GM23338 (cell line): ENCODE measurements around the gene FILIP1. TPM values are rescaled to one million over a fixed set of nuclear protein-coding genes. Genes with fewer than 3 reads are reported as not detected.

Experiments
- ATAC-seq: fragments of 200-7000 bp; cut with Tn5 transposase; 3 replicates; pipeline ENCODE4 v1.9.1; 2020
- DNase-seq: peaks from one replicate; pipeline ENCODE4 v3.0.0-alpha.2; 2015; ENCODE audit warnings: low spot score
- H2AFZ ChIP-seq: fragments of 200-600 bp; sonication (generic); 2 replicates; pipeline ENCODE4 v1.8.0; 2016; ENCODE audit warnings: antibody characterized with exemption, mild to moderate bottlenecking, moderate library complexity
- H3F3A ChIP-seq: fragments of 200-600 bp; sonication (generic); replicated peaks from 2 replicates; pipeline ENCODE4 v1.8.0; 2017; ENCODE audit warnings: antibody characterized with exemption, mixed run types, low read depth
- H3K27ac ChIP-seq: fragments of 200-600 bp; sonication (generic); 2 replicates; pipeline ENCODE4 v1.6.1; 2016; ENCODE audit warnings: low read depth
- H3K27me3 ChIP-seq: fragments of 200-600 bp; sonication (generic); 2 replicates; pipeline ENCODE4 v1.8.0; 2016; ENCODE audit warnings: mild to moderate bottlenecking, mixed run types, moderate library complexity; ENCODE audit not compliant: insufficient read depth
- H3K36me3 ChIP-seq: fragments of 200-600 bp; sonication (generic); 2 replicates; pipeline ENCODE4 v1.8.0; 2016; ENCODE audit warnings: mild to moderate bottlenecking; ENCODE audit not compliant: insufficient read depth
- H3K4me1 ChIP-seq: fragments of 200-600 bp; sonication (generic); 2 replicates; pipeline ENCODE4 v1.8.0; 2016; ENCODE audit warnings: mild to moderate bottlenecking, moderate library complexity; ENCODE audit not compliant: insufficient read depth
- H3K4me2 ChIP-seq: fragments of 200-600 bp; sonication (generic); 2 replicates; pipeline ENCODE4 v1.7.1; 2017; ENCODE audit warnings: mixed run types
- H3K4me3 ChIP-seq: fragments of 200-600 bp; sonication (generic); 2 replicates; pipeline ENCODE4 v1.6.1; 2016; ENCODE audit warnings: mixed run types
- H3K79me2 ChIP-seq: fragments of 200-600 bp; sonication (generic); replicated peaks from 2 replicates; pipeline ENCODE4 v1.8.0; 2017; ENCODE audit warnings: mild to moderate bottlenecking; ENCODE audit not compliant: insufficient read depth
- H3K9me2 ChIP-seq: fragments of 200-600 bp; sonication (generic); 2 replicates; pipeline ENCODE4 v1.8.0; 2017; ENCODE audit not compliant: insufficient read depth
- H4K20me1 ChIP-seq: fragments of 200-600 bp; sonication (generic); replicated peaks from 2 replicates; pipeline ENCODE4 v1.8.0; 2017; ENCODE audit warnings: mild to moderate bottlenecking; ENCODE audit not compliant: insufficient read depth
- H3K27ac Mint-ChIP-seq: 2 replicates; pipeline ENCODE4 v1.8.0; 2020; ENCODE audit warnings: inconsistent platforms, mild to moderate bottlenecking, moderate library complexity, mixed read lengths
- H3K27me3 Mint-ChIP-seq: 3 replicates; pipeline ENCODE4 v1.8.0; 2022; ENCODE audit warnings: low read depth, mild to moderate bottlenecking, moderate library complexity, mixed read lengths, inconsistent platforms; ENCODE audit not compliant: insufficient read depth, poor library complexity
- H3K36me3 Mint-ChIP-seq: 3 replicates; pipeline ENCODE4 v1.8.0; 2021; ENCODE audit warnings: low read depth, mild to moderate bottlenecking, inconsistent platforms, moderate library complexity, mixed read lengths
- H3K4me1 Mint-ChIP-seq: 3 replicates; pipeline ENCODE4 v1.8.0; 2020; ENCODE audit warnings: mild to moderate bottlenecking, inconsistent platforms, mixed read lengths
- H3K4me3 Mint-ChIP-seq: 3 replicates; pipeline ENCODE4 v1.8.0; 2021; ENCODE audit warnings: moderate library complexity, mild to moderate bottlenecking, inconsistent platforms, mixed read lengths
- H3K9me3 Mint-ChIP-seq: 3 replicates; pipeline ENCODE4 v1.8.0; 2020; ENCODE audit warnings: moderate library complexity, mild to moderate bottlenecking, inconsistent platforms, mixed read lengths
- CREB1 ChIP-seq: fragments of 250-450 bp; sonication (Bioruptor Pico); IDR thresholded peaks from 2 replicates; pipeline ENCODE4 v1.5.0; 2020; ENCODE audit warnings: low read depth, mild to moderate bottlenecking, moderate library complexity
- CTCF ChIP-seq, 2 experiments: fragments of 200-600 bp in 1 of 2; sonication (generic) in 1 of 2; conservative IDR thresholded peaks; 2 replicates each; pipeline versions ENCODE4 v1.5.1 to v1.6.1; 2016 to 2017; ENCODE audit warnings: antibody characterized with exemption in 2 of 2, low read depth in 2 of 2, mild to moderate bottlenecking in 2 of 2, moderate library complexity in 1 of 2
- ETS1 ChIP-seq: IDR thresholded peaks from 2 replicates; pipeline ENCODE4 v1.6.1; 2016; ENCODE audit warnings: antibody characterized with exemption
- EZH2 ChIP-seq: fragments of 200-600 bp; sonication (generic); IDR thresholded peaks from one replicate; pipeline ENCODE4 v1.8.0; 2017; ENCODE audit warnings: antibody characterized with exemption, mild to moderate bottlenecking, low read depth; ENCODE audit not compliant: unreplicated experiment
- EZH2phosphoT487 ChIP-seq: fragments of 200-600 bp; sonication (generic); IDR thresholded peaks from one replicate; pipeline ENCODE4 v1.8.1; 2018; ENCODE audit warnings: antibody characterized with exemption; ENCODE audit not compliant: unreplicated experiment
- JUNB ChIP-seq: IDR thresholded peaks from one replicate; pipeline ENCODE4 v1.6.1; 2016; ENCODE audit warnings: antibody characterized with exemption; ENCODE audit not compliant: unreplicated experiment
- NANOG ChIP-seq: IDR thresholded peaks from 2 replicates; pipeline ENCODE4 v1.6.1; 2016; ENCODE audit warnings: antibody characterized with exemption, borderline replicate concordance
- POLR2AphosphoS5 ChIP-seq: IDR thresholded peaks from 2 replicates; pipeline ENCODE4 v1.6.1; 2016; ENCODE audit warnings: antibody characterized with exemption, low read depth
- STAT1 ChIP-seq: IDR thresholded peaks from one replicate; pipeline ENCODE4 v1.6.1; 2016; ENCODE audit warnings: antibody characterized with exemption; ENCODE audit not compliant: unreplicated experiment
- ZNF114 ChIP-seq: fragments of 250-450 bp; sonication (Bioruptor Pico); IDR thresholded peaks from 2 replicates; pipeline ENCODE4 v1.5.0; 2020; ENCODE audit warnings: mild to moderate bottlenecking, moderate library complexity
- ZNF331 ChIP-seq: fragments of 250-450 bp; sonication (Bioruptor Pico); IDR thresholded peaks from 2 replicates; pipeline ENCODE4 v1.5.0; 2020; ENCODE audit warnings: low read depth, mild to moderate bottlenecking, moderate library complexity
- polyA plus RNA-seq: library from polyadenylated mRNA; unstranded; fragments of >200 nt; fragmentation: Nextera tagmentation; extraction: Ambion mirVana; gene quantifications from 2 replicates; pipeline ENCODE4 v1.2.1, GENCODE V29; 2016
- total RNA-seq: library from RNA; depleted of rRNA; stranded (reverse); fragments of >200 nt; shearing (Covaris generic); gene quantifications from 2 replicates; pipeline ENCODE4 v1.2.3, GENCODE V29; 2014
- TF ChIP-seq, protein P1 (sequence below): IDR thresholded peaks from one replicate; pipeline ENCODE4 v1.6.1; 2018; ENCODE audit warnings: antibody characterized with exemption; ENCODE audit not compliant: unreplicated experiment
- TF ChIP-seq, protein P2 (sequence below): fragments of 250-450 bp; sonication (Bioruptor Pico); IDR thresholded peaks from 2 replicates; pipeline ENCODE4 v1.5.0; 2020; ENCODE audit warnings: mild to moderate bottlenecking, moderate library complexity

FILIP1 gene
- total and polyA plus RNA-seq, 2 experiments from 2014 or later, result 3.7 to 6.4 TPM

- DNase-seq, result no peak
- Mint-ChIP-seq H3K27ac (no peak overlapping the region), H3K4me3 (peak overlapping the region; percentile 11; the same call in 1 of the 3 replicates), H3K27me3 (peaks cover 6% of the 10 kb centered on the region), H3K9me3 (no peaks in the 10 kb centered on the region), H3K36me3 (no peaks in the 10 kb centered on the region), H3K4me1 (peaks cover 34% of the 10 kb centered on the region)
- Histone ChIP-seq H3K79me2 (no peaks in the 10 kb centered on the region), H3K27me3 (no peaks in the 10 kb centered on the region), H3K27ac (no peak overlapping the region), H3K36me3 (no peaks in the 10 kb centered on the region), H3K4me3 (no peak overlapping the region), H3K4me1 (peaks cover 23% of the 10 kb centered on the region), H2AFZ (no peak overlapping the region), H3K4me2 (no peak overlapping the region), H4K20me1 (no peaks in the 10 kb centered on the region), H3K9me2 (0 out of 2 replicates have a peak, but pooled peaks cover 2% of the 10 kb centered on the region), H3F3A (no peaks in the 10 kb centered on the region)
- TF ChIP-seq ZNF331 (CRISPR knock-in tag), result no peak
- TF ChIP-seq, protein P1, sequence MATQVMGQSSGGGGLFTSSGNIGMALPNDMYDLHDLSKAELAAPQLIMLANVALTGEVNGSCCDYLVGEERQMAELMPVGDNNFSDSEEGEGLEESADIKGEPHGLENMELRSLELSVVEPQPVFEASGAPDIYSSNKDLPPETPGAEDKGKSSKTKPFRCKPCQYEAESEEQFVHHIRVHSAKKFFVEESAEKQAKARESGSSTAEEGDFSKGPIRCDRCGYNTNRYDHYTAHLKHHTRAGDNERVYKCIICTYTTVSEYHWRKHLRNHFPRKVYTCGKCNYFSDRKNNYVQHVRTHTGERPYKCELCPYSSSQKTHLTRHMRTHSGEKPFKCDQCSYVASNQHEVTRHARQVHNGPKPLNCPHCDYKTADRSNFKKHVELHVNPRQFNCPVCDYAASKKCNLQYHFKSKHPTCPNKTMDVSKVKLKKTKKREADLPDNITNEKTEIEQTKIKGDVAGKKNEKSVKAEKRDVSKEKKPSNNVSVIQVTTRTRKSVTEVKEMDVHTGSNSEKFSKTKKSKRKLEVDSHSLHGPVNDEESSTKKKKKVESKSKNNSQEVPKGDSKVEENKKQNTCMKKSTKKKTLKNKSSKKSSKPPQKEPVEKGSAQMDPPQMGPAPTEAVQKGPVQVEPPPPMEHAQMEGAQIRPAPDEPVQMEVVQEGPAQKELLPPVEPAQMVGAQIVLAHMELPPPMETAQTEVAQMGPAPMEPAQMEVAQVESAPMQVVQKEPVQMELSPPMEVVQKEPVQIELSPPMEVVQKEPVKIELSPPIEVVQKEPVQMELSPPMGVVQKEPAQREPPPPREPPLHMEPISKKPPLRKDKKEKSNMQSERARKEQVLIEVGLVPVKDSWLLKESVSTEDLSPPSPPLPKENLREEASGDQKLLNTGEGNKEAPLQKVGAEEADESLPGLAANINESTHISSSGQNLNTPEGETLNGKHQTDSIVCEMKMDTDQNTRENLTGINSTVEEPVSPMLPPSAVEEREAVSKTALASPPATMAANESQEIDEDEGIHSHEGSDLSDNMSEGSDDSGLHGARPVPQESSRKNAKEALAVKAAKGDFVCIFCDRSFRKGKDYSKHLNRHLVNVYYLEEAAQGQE, result no peak
- no peak for TF ChIP-seq POLR2AphosphoS5
- TF ChIP-seq CTCF (conservative IDR thresholded peaks at IDR 0.05; ENCODE audit: low read depth in 2 of 2), result no peak
- TF ChIP-seq ETS1, result no peak
- TF ChIP-seq, protein P2, sequence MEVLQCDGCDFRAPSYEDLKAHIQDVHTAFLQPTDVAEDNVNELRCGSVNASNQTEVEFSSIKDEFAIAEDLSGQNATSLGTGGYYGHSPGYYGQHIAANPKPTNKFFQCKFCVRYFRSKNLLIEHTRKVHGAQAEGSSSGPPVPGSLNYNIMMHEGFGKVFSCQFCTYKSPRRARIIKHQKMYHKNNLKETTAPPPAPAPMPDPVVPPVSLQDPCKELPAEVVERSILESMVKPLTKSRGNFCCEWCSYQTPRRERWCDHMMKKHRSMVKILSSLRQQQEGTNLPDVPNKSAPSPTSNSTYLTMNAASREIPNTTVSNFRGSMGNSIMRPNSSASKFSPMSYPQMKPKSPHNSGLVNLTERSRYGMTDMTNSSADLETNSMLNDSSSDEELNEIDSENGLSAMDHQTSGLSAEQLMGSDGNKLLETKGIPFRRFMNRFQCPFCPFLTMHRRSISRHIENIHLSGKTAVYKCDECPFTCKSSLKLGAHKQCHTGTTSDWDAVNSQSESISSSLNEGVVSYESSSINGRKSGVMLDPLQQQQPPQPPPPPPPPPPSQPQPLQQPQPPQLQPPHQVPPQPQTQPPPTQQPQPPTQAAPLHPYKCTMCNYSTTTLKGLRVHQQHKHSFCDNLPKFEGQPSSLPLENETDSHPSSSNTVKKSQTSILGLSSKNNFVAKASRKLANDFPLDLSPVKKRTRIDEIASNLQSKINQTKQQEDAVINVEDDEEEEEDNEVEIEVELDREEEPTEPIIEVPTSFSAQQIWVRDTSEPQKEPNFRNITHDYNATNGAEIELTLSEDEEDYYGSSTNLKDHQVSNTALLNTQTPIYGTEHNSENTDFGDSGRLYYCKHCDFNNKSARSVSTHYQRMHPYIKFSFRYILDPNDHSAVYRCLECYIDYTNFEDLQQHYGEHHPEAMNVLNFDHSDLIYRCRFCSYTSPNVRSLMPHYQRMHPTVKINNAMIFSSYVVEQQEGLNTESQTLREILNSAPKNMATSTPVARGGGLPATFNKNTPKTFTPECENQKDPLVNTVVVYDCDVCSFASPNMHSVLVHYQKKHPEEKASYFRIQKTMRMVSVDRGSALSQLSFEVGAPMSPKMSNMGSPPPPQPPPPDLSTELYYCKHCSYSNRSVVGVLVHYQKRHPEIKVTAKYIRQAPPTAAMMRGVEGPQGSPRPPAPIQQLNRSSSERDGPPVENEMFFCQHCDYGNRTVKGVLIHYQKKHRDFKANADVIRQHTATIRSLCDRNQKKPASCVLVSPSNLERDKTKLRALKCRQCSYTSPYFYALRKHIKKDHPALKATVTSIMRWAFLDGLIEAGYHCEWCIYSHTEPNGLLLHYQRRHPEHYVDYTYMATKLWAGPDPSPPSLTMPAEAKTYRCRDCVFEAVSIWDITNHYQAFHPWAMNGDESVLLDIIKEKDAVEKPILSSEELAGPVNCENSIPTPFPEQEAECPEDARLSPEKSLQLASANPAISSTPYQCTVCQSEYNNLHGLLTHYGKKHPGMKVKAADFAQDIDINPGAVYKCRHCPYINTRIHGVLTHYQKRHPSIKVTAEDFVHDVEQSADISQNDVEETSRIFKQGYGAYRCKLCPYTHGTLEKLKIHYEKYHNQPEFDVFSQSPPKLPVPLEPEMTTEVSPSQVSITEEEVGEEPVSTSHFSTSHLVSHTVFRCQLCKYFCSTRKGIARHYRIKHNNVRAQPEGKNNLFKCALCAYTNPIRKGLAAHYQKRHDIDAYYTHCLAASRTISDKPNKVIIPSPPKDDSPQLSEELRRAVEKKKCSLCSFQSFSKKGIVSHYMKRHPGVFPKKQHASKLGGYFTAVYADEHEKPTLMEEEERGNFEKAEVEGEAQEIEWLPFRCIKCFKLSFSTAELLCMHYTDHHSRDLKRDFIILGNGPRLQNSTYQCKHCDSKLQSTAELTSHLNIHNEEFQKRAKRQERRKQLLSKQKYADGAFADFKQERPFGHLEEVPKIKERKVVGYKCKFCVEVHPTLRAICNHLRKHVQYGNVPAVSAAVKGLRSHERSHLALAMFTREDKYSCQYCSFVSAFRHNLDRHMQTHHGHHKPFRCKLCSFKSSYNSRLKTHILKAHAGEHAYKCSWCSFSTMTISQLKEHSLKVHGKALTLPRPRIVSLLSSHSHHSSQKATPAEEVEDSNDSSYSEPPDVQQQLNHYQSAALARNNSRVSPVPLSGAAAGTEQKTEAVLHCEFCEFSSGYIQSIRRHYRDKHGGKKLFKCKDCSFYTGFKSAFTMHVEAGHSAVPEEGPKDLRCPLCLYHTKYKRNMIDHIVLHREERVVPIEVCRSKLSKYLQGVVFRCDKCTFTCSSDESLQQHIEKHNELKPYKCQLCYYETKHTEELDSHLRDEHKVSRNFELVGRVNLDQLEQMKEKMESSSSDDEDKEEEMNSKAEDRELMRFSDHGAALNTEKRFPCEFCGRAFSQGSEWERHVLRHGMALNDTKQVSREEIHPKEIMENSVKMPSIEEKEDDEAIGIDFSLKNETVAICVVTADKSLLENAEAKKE (CRISPR knock-in tag), result no peak
- TF ChIP-seq EZH2, result no peak
- TF ChIP-seq CREB1 (CRISPR knock-in tag), result no peak
- TF ChIP-seq EZH2phosphoT487, result no peak
- no peak for TF ChIP-seq ZNF114 (CRISPR knock-in tag)
- no peak for TF ChIP-seq JUNB
- TF ChIP-seq NANOG, result no peak
- TF ChIP-seq STAT1, result no peak
- no peak for ATAC-seq
Measured at GRCh38 chr6:75350808-75351207, 142.8 kb downstream of the FILIP1 start.
